Right lobe of liver (tissue), 6 donors: ENCODE measurements around the gene ZNF101. TPM values are rescaled to one million over a fixed set of nuclear protein-coding genes. Genes with fewer than 3 reads are reported as not detected.

Source experiments
- ATAC-seq, 4 donors: fragments of 200-7000 bp; cut with Tn5 transposase; one replicate each; pipeline ENCODE4 v1.9.1; 2020; ENCODE audit warnings: mild to moderate bottlenecking in 4 of 4, moderate library complexity in 4 of 4
- DNase-seq, 3 donors: peaks; one replicate each; pipeline ENCODE4 v3.0.0-alpha.2; 2020
- H3K27ac ChIP-seq, 3 donors: fragments of 200-600 bp; one replicate each; pipeline ENCODE4 v1.8.0; 2022
- H3K27me3 ChIP-seq, 2 donors: fragments of 200-600 bp; one replicate each; pipeline ENCODE4 v1.8.0; 2022
- H3K36me3 ChIP-seq, 4 donors: fragments of 200-600 bp; sonication (generic) in 1 of 4; one replicate each; pipeline versions ENCODE4 v1.5.1 to v1.8.0; 2017 to 2022; ENCODE audit warnings: control low read depth in 1 of 4
- H3K4me1 ChIP-seq, 4 donors: fragments of 200-600 bp; sonication (generic) in 1 of 4; one replicate each; pipeline versions ENCODE4 v1.5.1 to v1.8.0; 2017 to 2022; ENCODE audit warnings: control low read depth in 1 of 4
- H3K4me3 ChIP-seq, 3 donors: fragments of 200-600 bp; one replicate each; pipeline ENCODE4 v1.8.0; 2022
- H3K9me3 ChIP-seq, 4 donors: fragments of 200-600 bp; sonication (generic) in 1 of 4; one replicate each; pipeline versions ENCODE4 v1.5.1 to v1.8.0; 2017 to 2022; ENCODE audit warnings: control low read depth in 1 of 4
- POLR2A ChIP-seq: fragments of 450-650 bp; IDR thresholded peaks from one replicate; pipeline ENCODE4 v1.6.1; 2017; ENCODE audit warnings: antibody characterized with exemption, mild to moderate bottlenecking
- WGBS: methylation state at CpG from one replicate; pipeline ENCODE4 v1.1.6; 2018; ENCODE audit warnings: low coverage, low lambda C conversion rate; ENCODE audit not compliant: insufficient coverage; ENCODE audit errors: missing lambda C conversion rate; 5-methylcytosine and 5-hydroxymethylcytosine counted together
- intact Hi-C, 2 donors: fragments of 100-400 bp; cut with DNase I; formaldehyde crosslinking; loops; one replicate each; pipeline versions ENCODE4 v1.11.2 to v1.14.1; 2022
- total RNA-seq, 6 experiments: library from RNA; depleted of rRNA in 2 of 6; stranded (reverse); fragments of >200 nt in 2 of 6; fragmentation: NEBNext Ultra II Directional in 3 of 6; extraction: Animal tissue kit (Norgen Biotek cat#: 25700) in 3 of 6; gene quantifications; one replicate each; pipeline versions ENCODE4 v1.1.0 to v1.2.4, GENCODE V29; 2016 to 2023
- TF ChIP-seq, protein P1 (sequence below), 4 donors: fragments of 200-600 bp in 3 of 4; fragments of 450-650 bp in 1 of 4; IDR thresholded peaks; one replicate each; pipeline versions ENCODE4 v1.5.1 to v1.8.0; 2016 to 2022; ENCODE audit warnings: antibody characterized with exemption in 4 of 4, mild to moderate bottlenecking in 2 of 4
- donor health status: DM: no; HTN: yes; CAD: no.
- donor health status: DM: no; HTN: no; CAD: no.
- donor health status: DM: no; HTN: no; CAD: no.
- donor health status: DM: no; HTN: yes; CAD: no.
- donor health status: DM: no; HTN: yes; CAD: no.

Gene ZNF101
- total RNA-seq, 6 experiments from 2014 or later: 1.7 to 5.1 (median 3.0) TPM

DNA sequence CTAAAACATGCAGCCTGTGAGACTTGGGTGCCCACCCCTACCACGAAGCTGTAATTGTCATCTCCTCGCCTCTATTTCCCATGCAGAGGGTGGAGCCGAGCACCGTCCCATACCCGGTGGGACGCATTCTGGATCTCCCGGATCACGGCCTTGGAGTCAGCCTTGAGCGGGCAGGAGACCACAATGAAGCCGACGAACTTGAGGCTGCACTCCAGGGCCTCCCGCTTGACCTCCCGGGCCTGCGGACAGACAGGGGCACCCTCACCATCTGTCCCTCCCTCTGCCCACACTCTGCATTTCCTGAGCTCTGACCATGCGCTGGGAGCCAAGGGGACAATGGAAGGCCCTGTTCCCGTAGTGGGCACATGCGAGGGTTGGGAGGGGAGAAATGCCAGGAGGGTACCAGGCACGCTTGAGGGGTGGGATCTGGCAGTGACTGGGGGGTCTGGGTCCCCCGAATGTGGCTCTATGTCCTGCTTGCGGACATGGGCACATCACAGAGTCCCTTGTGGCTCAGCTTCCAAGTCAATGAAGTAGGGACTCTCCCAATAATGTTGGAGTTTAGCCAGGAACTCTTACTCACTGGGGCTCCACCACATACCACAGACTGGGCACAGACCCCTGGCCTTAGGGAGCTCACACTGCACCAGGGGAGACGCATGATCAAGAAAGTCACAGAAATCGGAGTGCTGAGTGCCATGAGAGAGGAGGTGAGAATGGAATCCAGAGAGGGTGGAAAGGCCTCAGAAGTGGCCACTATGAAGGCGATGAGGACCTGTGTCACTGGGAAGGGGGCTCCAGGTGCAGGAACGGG lies 15.9 kb upstream of the ZNF101 start:
- intact Hi-C loops: no loop called here
- Histone ChIP-seq H3K9me3 (no peaks in the 10 kb centered on the region), H3K27me3 (no peaks in the 10 kb centered on the region), H3K27ac (no peak overlapping the region), H3K36me3 (peaks cover 4 to 80% (median 34%) of the 10 kb centered on the region in 4 donors), H3K4me1 (no peaks in the 10 kb centered on the region), H3K4me3 (no peak overlapping the region)
- DNase-seq (no peak), ATAC-seq (no peak)
- 78% methylated on average over 4 of the region's 24 CpGs for WGBS
- TF ChIP-seq, protein P1, sequence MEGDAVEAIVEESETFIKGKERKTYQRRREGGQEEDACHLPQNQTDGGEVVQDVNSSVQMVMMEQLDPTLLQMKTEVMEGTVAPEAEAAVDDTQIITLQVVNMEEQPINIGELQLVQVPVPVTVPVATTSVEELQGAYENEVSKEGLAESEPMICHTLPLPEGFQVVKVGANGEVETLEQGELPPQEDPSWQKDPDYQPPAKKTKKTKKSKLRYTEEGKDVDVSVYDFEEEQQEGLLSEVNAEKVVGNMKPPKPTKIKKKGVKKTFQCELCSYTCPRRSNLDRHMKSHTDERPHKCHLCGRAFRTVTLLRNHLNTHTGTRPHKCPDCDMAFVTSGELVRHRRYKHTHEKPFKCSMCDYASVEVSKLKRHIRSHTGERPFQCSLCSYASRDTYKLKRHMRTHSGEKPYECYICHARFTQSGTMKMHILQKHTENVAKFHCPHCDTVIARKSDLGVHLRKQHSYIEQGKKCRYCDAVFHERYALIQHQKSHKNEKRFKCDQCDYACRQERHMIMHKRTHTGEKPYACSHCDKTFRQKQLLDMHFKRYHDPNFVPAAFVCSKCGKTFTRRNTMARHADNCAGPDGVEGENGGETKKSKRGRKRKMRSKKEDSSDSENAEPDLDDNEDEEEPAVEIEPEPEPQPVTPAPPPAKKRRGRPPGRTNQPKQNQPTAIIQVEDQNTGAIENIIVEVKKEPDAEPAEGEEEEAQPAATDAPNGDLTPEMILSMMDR (IDR thresholded peaks at IDR 0.05): no peak
- TF ChIP-seq POLR2A: no peak

DNA sequence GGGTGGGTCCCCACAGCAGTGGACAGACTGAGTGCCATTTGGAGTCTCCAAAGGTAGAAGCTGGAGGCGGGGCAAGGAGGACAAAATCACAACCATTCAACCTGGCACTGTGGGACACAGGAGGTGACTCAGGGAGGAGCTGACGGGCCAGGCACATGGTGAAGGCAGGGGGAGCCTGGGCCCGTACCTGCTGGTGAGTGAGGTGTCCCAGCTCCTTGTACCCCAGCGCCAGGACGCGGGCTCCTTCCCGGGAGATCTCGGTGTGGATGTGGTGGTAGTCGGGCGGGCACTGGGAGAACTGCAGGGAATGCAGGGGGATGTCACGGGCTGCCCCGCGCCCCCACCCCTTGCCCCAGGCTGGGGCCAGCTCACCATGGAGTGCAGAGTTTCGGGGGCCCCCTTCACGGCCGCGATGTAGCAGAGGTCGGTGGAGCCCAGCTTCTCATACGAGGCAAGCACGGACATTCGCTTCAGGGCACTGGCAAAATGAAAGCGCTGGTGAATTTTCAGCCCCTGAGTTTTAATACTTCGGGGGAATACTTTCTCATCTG lies 15.0 kb upstream of the ZNF101 start:
- TF ChIP-seq, protein P1 (IDR thresholded peaks at IDR 0.05): no peak
- TF ChIP-seq POLR2A: no peak

DNA sequence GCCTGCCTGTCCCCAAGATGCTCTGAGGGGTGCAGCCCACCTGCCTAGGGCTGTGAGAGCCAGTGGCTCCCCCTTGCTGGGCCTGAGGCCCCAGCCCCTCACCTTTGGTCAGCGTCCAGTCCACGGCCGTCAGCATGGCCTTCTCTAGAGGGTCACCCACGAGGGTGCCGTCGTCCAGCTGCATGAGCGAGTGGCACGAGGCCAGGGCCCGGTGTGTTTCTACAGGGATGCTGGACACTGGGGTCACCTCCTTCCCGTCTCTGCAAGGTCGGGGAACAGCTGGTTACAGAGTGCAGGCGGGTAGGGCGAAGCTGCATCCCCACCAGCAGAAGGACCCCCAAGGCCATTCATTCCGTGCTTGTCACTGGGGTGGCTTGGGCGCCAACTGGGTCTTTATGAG lies 14.2 kb upstream of the ZNF101 start:
- Histone ChIP-seq H3K27ac (no peak overlapping the region), H3K9me3 (no peaks in the 10 kb centered on the region), H3K4me3 (no peak overlapping the region), H3K4me1 (no peaks in the 10 kb centered on the region), H3K27me3 (no peaks in the 10 kb centered on the region), H3K36me3 (peaks cover 4 to 90% (median 43%) of the 10 kb centered on the region in 4 donors)
- no CpG with 5 or more reads among the region's 15 CpGs for WGBS
- DNase-seq (no peak), ATAC-seq (no peak)
- TF ChIP-seq, protein P1 (IDR thresholded peaks at IDR 0.05): no peak
- TF ChIP-seq POLR2A: no peak
- intact Hi-C loops: no loop called here

More for the DNA sequence above, 15.0 kb upstream of the ZNF101 start:
- no peaks in the 10 kb centered on the region for H3K9me3 ChIP-seq
- DNase-seq (no peak), ATAC-seq (no peak)
- intact Hi-C loops: no loop called here
- WGBS: 83% methylated on average over 1 of the region's 23 CpGs
- peaks cover 4 to 83% (median 38%) of the 10 kb centered on the region in 4 donors for H3K36me3 ChIP-seq
- H3K27ac ChIP-seq: no peak overlapping the region
- H3K4me3 ChIP-seq: no peak overlapping the region
- H3K4me1 ChIP-seq: no peaks in the 10 kb centered on the region
- H3K27me3 ChIP-seq: no peaks in the 10 kb centered on the region

DNA sequence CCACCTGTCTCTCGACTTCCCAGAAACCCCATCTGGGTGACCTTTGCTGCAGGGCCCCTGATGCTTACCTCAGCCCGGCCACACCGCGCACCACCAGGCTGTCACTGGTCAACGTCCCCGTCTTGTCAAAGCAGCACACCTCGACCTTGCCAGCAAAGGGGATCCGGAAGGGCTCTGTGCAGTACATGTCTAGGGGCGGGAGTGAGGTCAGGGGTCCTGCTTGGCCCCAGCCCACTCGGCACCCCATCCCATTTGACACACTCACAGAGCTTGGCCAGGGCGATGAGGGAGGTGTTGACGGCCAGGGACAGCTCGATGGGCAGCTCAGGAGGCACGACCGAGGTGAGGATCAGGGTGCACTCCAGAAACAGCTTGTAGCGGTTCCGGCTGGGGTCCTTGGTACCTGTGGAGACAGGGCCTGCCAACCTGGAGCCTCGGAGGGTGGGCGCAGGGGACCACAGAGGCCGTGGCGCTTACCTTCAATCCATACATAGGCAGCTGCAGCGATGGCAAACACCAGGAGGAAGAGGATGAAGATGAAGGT lies 13.5 kb upstream of the ZNF101 start:
- intact Hi-C loops: no loop called here
- Histone ChIP-seq H3K36me3 (peaks cover 4 to 92% (median 43%) of the 10 kb centered on the region in 4 donors), H3K27me3 (no peaks in the 10 kb centered on the region), H3K9me3 (no peaks in the 10 kb centered on the region), H3K4me3 (no peak overlapping the region), H3K27ac (no peak overlapping the region), H3K4me1 (no peaks in the 10 kb centered on the region)
- ATAC-seq: no peak
- peak in 1 of 3 donors; percentile 54 for DNase-seq
- no peak for TF ChIP-seq POLR2A
- TF ChIP-seq, protein P1 (IDR thresholded peaks at IDR 0.05): no peak
- WGBS: 100% methylated on average over 2 of the region's 22 CpGs
